Non-pigmented ciliary epithelial cell (primary cell): ENCODE results near the gene SLC2A8.

Source experiments
- DNase-seq: peaks from one replicate; pipeline ENCODE4 v3.0.0-alpha.2; 2010; ENCODE audit warnings: low read depth

SLC2A8 gene

DNA sequence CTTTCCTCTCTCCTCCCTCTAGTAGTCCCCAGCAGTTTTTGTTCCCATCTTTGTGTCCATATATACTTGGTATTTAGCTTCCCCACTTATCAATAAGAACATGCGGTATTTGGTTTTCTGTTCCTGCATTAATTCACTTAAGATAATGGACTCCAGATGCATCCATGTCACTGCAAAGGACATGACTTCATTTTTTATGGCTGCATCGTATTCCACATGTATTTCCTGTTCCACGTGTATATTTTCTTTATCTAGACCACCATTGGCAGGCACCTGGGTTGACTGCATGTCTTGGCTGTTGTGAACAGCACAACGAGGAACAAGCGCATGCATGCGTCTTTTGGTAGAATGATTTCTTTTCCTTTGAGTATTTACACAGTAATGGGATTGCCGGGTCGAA lies 33.4 kb downstream of the SLC2A8 start:
- no peak for DNase-seq

- DNase-seq: no peak
Measured at GRCh38 chr9:127437497-127438264, 40.7 kb downstream of the SLC2A8 start.

DNA sequence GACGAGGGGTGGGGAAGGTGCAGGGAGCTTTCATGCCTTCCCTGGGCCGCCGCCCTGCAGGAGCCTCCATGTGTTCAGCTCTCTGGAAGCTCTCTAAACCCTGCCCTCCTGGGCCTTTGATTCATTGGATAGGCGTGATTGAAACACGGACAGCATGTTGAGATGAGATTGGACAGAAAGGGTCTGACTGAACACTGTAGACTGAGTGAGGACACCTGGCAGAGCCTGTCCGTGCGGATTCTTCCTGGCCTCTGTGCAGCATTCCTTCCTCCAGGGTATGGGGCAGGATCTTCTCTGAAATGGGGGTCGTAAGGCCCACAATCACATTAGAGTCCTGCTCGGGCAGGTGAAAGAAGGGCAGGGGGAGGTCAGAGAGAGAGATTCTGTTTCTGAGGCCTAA lies 41.4 kb downstream of the SLC2A8 start:
- DNase-seq: no peak

- no peak for DNase-seq
Measured at GRCh38 chr9:127444283-127444920, 47.4 kb downstream of the SLC2A8 start.

GRCh38 chr9:127444921-127445850 lies 48.2 kb downstream of the SLC2A8 start:
- DNase-seq: no peak

DNA sequence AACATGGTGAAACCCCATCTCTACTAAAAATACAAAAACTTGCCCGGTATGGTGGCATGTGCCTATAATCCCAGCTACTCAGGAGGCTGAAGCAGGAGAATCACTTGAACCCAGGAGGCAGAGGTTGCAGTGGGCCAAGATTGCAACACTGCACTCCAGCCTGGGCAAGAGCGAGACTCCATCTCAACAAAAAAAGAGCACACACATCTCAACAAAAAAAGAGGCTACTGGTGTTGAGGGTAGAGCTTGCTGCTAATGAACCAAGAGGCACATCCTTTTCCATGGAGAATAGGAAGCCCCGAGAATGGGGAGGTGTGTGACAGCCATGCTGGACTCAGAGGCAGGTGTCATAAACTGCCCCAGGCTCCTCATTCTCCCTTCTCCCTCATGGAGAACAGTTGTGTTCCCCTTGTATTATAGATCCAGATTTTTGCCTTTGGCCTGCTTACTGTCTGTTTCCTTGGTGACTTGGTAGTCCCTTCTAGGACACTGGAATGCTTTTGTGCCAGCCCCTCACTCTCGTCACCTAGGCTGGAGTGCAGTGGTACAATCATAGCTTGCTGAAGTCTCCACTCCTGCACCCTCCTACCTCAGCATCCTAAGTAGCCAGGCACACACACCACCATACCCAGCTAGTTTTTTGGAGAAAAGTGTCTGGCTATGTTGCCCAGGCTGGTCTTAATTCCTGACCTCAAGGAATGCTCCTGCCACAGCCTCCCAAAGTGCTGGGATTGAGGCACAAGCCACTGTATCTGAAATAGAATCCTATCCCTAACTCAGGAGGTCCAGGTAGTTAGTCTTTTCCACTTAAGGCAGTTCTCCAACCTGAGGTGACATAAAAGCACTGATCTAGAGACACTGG lies 49.1 kb downstream of the SLC2A8 start:
- DNase-seq: no peak

DNA sequence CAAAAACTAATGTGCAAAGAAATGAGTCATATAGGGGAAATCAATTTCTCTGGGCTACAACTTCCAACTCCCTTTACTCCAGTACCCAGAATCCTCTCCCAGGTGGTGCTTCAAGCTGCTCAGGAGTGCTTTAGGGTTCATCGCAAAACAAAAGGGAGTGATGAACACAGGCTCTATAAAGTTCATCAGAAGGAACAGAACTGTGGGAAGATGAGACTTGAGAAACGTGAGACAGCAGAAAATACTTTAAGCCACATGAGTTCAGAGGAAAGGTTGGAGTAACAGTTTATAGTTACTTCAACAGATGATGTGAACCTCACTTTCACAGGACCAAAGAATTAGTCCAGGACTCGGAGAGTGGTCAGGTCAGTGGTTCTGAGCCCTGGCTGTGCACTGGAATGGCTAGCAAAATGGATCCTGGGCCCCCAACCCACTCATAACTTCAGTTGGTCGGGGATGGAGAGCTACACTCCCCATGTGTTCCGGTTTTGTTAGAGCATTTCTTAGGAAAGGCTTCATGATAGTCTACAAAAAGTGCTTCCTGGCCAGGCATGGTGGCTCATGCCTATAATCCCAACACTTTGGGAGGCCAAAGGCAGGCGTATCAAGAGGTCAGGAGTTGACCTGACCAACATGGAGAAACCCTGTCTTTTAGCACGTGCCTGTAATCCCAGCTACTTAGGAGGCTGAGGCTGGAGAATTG lies 49.9 kb downstream of the SLC2A8 start:
- no peak for DNase-seq

DNA sequence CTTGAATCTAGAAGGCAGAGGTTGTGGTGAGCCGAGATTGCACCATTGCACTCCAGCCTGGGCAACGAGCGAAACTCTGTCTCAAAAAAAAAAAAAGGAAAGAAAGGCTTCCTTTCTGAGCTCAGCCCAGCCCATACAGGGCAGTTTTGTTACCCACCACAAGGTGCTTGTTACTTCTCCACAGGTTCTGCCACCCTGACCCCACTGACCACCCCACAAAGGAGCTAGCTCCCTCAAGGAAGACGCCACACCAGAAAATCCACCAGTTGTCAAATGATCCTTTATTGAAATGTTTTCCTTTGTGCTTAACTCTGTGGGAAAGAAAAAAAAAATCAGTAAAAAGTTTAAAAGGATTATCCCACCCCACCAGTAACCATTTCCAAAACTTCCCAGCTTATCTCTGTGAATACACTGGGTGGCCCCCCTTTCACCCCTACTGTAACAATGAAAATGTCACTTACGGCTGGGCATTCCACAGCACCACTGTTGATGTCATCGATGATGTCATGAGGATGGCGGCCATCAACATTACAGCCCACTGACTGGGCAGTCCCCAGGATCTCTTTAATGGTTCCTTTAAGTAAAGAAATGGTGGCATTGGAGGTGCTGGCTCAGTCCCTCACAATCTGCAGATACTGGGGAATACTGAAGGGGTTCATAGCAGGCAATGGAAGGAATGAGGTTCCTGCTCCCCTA lies 50.6 kb downstream of the SLC2A8 start:
- DNase-seq: no peak

GRCh38 chr9:127448112-127448805 lies 51.3 kb downstream of the SLC2A8 start:
- no peak for DNase-seq

DNA sequence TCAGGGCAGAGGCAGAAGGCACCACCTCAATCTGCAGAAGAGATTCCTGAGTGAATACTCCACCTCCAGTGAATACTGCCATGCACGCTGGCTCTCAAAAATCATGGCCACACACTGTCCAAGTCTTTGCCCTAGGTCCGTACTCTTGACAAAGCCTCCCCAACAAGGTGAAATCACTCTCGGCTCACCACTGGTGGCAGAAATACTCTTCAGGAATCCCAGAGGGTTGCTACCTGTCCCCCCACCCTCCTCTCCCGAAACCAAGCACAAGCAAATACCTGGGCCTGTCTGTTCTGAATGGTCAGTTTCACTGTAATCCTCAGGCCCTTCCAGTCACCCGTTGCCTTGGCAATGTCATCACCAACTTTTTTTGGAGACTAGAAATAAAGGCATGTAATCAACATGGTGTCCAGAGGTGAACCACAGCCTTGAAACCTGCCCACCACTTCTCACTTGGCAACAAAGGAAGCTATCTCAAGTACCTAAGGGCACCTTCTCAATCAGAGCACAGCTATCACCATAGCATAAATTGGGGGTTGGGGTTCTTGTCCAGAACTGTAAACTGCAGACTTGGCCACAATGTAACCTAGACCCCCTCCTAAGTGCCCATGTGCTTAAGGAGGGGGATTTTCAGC lies 52.5 kb downstream of the SLC2A8 start:
- DNase-seq: no peak

GRCh38 chr9:127450243-127450760 lies 53.3 kb downstream of the SLC2A8 start:
- no peak for DNase-seq

- peak; percentile 66 for DNase-seq
Measured at GRCh38 chr9:127450830-127451607, 54.0 kb downstream of the SLC2A8 start, which contains the start of the genes LRSAM1 and RPL12. TSS of gene LRSAM1 (plus strand) at chr9:127451510. CDS start at chr9:127454528, 3,018 bp downstream. TSS of gene RPL12 (minus strand) at chr9:127451406. CDS start at chr9:127451317, 89 bp downstream.

- no peak for DNase-seq
Measured at GRCh38 chr9:127451608-127451857, 54.6 kb downstream of the SLC2A8 start.

- no peak for DNase-seq
Measured at GRCh38 chr9:127451858-127452656, 55.1 kb downstream of the SLC2A8 start.

DNA sequence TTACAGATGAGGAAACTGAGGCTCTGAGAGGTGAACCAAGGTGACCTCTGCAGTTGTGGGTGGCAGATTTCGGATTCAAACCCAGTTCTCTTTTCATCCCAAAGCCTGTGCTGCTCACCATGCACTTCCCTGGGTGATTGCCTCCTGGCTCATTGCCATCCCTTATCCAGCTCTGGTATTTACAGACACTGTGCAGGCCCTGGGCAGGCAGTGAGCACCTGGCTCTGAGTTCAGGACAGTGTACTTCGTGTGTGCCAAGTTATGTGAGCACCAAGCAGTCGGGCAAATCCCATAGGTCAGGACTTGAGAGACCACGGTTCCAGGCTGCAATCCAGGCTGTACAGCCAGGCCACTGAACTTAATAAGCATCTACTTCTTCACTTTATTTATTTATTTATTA lies 55.7 kb downstream of the SLC2A8 start:
- DNase-seq: no peak

- no peak for DNase-seq
Measured at GRCh38 chr9:127455324-127455992, 58.5 kb downstream of the SLC2A8 start.
